ENCODE data around the gene SMC3.

SMC3 gene

DNA sequence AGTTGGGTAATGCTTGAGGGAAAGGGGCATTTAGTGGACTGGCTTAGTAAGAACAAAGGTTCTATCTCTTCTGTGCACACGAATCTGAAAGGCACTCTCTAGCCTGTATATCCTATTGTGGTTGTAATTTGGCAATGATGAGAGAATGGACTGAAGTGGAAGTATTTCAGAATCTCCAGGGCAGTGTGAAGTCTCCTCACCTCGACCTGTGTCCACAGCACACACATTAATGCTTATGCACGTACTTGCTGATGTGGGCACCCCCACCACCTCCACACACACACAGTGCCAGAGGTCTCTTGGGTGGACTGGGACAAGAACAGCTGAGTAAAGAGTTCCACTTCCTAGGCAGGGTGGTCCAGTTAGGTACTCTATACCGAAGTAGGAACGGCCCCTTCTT lies 6.9 kb downstream of the SMC3 start:
- H3K27me3 ChIP-seq (ENCODE audit: insufficient read depth, low read depth), result no peaks in the 10 kb centered on the region
- H4K20me1 ChIP-seq (ENCODE audit: insufficient read depth), result 0 out of 2 replicates have a peak, but pooled peaks cover 5% of the 10 kb centered on the region
- no peak overlapping the region for H2AFZ ChIP-seq (ENCODE audit: low read depth)
- no peak overlapping the region for H3K9ac ChIP-seq
- H3K4me2 ChIP-seq, result no peak overlapping the region
- peaks cover 49% of the 10 kb centered on the region for H3K4me1 ChIP-seq (ENCODE audit: low read depth, poor library complexity, severe bottlenecking)
- peaks cover 5% of the 10 kb centered on the region; the same call in 1 of the 2 replicates for H3K36me3 ChIP-seq (ENCODE audit: insufficient read depth)
- H3K27ac ChIP-seq, result no peak overlapping the region
- peaks cover 74% of the 10 kb centered on the region for H3K79me2 ChIP-seq (ENCODE audit: insufficient read depth, low read depth)
- no peak overlapping the region for H3K4me3 ChIP-seq (IDR thresholded peaks at IDR 0.05; ENCODE audit: insufficient read depth, low read depth, low read length)
- TF ChIP-seq, protein P1, sequence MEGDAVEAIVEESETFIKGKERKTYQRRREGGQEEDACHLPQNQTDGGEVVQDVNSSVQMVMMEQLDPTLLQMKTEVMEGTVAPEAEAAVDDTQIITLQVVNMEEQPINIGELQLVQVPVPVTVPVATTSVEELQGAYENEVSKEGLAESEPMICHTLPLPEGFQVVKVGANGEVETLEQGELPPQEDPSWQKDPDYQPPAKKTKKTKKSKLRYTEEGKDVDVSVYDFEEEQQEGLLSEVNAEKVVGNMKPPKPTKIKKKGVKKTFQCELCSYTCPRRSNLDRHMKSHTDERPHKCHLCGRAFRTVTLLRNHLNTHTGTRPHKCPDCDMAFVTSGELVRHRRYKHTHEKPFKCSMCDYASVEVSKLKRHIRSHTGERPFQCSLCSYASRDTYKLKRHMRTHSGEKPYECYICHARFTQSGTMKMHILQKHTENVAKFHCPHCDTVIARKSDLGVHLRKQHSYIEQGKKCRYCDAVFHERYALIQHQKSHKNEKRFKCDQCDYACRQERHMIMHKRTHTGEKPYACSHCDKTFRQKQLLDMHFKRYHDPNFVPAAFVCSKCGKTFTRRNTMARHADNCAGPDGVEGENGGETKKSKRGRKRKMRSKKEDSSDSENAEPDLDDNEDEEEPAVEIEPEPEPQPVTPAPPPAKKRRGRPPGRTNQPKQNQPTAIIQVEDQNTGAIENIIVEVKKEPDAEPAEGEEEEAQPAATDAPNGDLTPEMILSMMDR (conservative IDR thresholded peaks at IDR 0.05; ENCODE audit: low read depth, low read length), result no peak

DNA sequence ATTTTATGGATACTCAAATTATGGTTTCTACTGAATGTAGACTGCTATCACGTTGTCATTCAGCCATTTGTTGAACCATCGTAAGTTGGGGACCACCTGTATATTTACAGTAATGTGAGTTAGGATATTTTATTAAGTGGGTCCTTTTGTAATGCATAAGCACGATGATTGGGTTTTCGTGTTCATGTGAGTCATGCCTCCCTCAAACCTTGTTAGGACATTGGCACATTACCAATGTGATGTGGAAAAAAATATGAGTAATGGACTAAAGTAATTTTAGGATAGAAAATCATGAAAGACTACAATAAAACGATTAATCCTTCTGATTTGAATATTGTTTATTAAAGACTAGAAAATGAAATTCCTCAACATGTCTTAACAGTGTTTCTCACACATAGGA lies 8.7 kb downstream of the SMC3 start:
- Histone ChIP-seq H3K36me3 (ENCODE audit: insufficient read depth) (peaks cover 8% of the 10 kb centered on the region; the same call in 1 of the 2 replicates), H3K9ac (no peak overlapping the region), H3K79me2 (ENCODE audit: insufficient read depth, low read depth) (peaks cover 56% of the 10 kb centered on the region), H3K27ac (no peak overlapping the region), H3K4me1 (ENCODE audit: low read depth, poor library complexity, severe bottlenecking) (peaks cover 31% of the 10 kb centered on the region), H3K4me2 (no peak overlapping the region), H3K4me3 (IDR thresholded peaks at IDR 0.05; ENCODE audit: insufficient read depth, low read depth, low read length) (no peak overlapping the region), H2AFZ (ENCODE audit: low read depth) (no peak overlapping the region), H4K20me1 (ENCODE audit: insufficient read depth) (0 out of 2 replicates have a peak, but pooled peaks cover 5% of the 10 kb centered on the region), H3K27me3 (ENCODE audit: insufficient read depth, low read depth) (no peaks in the 10 kb centered on the region)
- TF ChIP-seq, protein P1 (conservative IDR thresholded peaks at IDR 0.05; ENCODE audit: low read depth, low read length), result no peak

DNA sequence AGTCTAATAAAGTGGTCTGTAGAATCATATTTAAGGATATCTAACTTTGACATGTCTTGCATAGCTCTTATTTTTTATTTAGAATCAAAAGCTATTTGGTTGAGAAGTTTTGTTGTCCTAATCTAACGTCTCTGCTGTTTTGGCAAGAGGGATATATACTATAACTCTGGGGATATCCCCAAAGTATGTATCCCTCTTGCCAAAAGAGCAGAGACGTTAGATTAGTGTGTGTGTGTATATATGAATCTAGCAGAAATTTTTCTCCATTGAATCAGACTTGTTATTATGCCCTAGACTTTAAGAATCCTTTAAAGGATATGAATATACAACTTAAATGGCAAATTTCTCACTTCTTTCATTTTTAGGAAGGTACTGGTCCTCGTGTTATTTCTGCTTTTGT lies 9.6 kb downstream of the SMC3 start:
- no peaks in the 10 kb centered on the region for H3K27me3 ChIP-seq (ENCODE audit: insufficient read depth, low read depth)
- peaks cover 22% of the 10 kb centered on the region for H3K4me1 ChIP-seq (ENCODE audit: low read depth, poor library complexity, severe bottlenecking)
- H3K36me3 ChIP-seq (ENCODE audit: insufficient read depth), result peaks cover 14% of the 10 kb centered on the region; the same call in 1 of the 2 replicates
- H3K9ac ChIP-seq, result no peak overlapping the region
- TF ChIP-seq, protein P1 (conservative IDR thresholded peaks at IDR 0.05; ENCODE audit: low read depth, low read length), result no peak
- no peak overlapping the region for H3K4me3 ChIP-seq (IDR thresholded peaks at IDR 0.05; ENCODE audit: insufficient read depth, low read depth, low read length)
- H3K4me2 ChIP-seq, result no peak overlapping the region
- 0 out of 2 replicates have a peak, but pooled peaks cover 1% of the 10 kb centered on the region for H4K20me1 ChIP-seq (ENCODE audit: insufficient read depth)
- H3K79me2 ChIP-seq (ENCODE audit: insufficient read depth, low read depth), result peaks cover 49% of the 10 kb centered on the region
- H2AFZ ChIP-seq (ENCODE audit: low read depth), result no peak overlapping the region
- H3K27ac ChIP-seq, result no peak overlapping the region

DNA sequence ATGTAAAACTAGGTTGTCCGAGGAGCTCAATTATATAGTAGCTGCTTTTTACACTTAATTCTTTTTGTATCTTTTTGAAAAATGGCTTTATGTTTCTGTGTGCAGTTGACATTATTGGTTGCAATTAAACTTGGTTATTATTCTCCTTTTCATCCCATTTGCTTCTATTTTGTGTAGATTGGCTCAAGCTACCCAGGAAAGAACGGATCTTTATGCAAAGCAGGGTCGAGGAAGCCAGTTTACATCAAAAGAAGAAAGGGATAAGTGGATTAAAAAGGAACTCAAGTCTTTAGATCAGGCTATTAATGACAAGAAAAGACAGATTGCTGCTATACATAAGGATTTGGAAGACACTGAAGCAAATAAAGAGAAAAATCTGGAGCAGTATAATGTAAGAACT lies 16.5 kb downstream of the SMC3 start:
- TF ChIP-seq, protein P1 (conservative IDR thresholded peaks at IDR 0.05; ENCODE audit: low read depth, low read length), result no peak
- H3K79me2 ChIP-seq (ENCODE audit: insufficient read depth, low read depth), result no peaks in the 10 kb centered on the region; the same call in 1 of the 2 replicates
- H3K4me1 ChIP-seq (ENCODE audit: low read depth, poor library complexity, severe bottlenecking), result no peaks in the 10 kb centered on the region
- no peaks in the 10 kb centered on the region for H3K27me3 ChIP-seq (ENCODE audit: insufficient read depth, low read depth)
- H4K20me1 ChIP-seq (ENCODE audit: insufficient read depth), result no peaks in the 10 kb centered on the region
- H3K36me3 ChIP-seq (ENCODE audit: insufficient read depth), result peaks cover 24% of the 10 kb centered on the region; the same call in 1 of the 2 replicates
- no peak overlapping the region for H3K27ac ChIP-seq
- no peak overlapping the region for H3K9ac ChIP-seq
- no peak overlapping the region for H3K4me2 ChIP-seq
- H2AFZ ChIP-seq (ENCODE audit: low read depth), result no peak overlapping the region
- H3K4me3 ChIP-seq (IDR thresholded peaks at IDR 0.05; ENCODE audit: insufficient read depth, low read depth, low read length), result no peak overlapping the region

Measured in KMS-11 (cell line).